Measurements from ENCODE around the gene BSG.
"Not testable (repeated sequence)": the region's sequence is repeated elsewhere in the genome, so short reads cannot be mapped to it uniquely, and the experiment has no call there.

Gene BSG

DNA sequence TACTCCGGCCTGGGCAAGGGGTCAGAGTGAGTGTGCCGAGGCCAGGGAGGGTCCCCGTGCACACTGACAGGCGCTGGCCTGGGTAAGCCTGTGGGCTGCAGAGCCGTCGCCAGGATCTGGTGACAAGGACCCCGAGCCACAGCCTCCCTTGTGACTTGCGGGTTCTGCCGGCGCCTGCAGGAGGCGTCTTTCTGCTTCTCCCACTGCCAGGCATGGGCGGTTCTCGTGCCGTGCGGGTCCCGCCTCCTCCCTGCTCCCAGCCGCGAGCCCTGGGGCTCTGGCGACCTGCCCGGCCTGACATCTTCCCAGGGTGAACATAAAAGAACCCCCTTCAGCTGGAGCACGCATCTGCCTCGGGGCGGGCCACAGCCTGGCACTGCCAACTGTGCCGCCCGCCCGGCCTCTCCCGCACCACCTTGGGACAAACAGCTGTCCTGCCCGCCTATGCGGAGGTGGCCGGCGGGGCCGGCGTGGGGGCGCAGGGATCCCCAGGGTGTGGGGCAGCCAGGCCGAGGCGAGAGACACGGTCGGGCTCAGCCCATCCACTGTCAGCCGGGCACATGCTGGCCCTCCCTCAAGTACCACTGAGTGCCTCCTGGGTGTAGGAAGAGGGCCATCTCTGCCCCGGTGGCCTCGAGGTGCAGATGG lies 15.8 kb downstream of the BSG start:
- DNase-seq (ENCODE audit: low read depth, low spot score): no peak

GRCh38 chr19:588741-589692 lies 16.6 kb downstream of the BSG start:
- DNase-seq (ENCODE audit: low read depth, low spot score): no peak

GRCh38 chr19:589693-590395 lies 17.4 kb downstream of the BSG start, which contains the start of gene HCN2:
Gene HCN2, plus strand, starts transcription at chr19:589881. Its CDS starts 65 bp downstream, at chr19:589946.
- no peak for DNase-seq (ENCODE audit: low read depth, low spot score)

- no peak for DNase-seq (ENCODE audit: low read depth, low spot score)
These were observed 18.0 kb downstream of the BSG start for GRCh38 chr19:590396-590745.

- DNase-seq (ENCODE audit: low read depth, low spot score): no peak
These were observed 18.3 kb downstream of the BSG start for GRCh38 chr19:590750-591098.

DNA sequence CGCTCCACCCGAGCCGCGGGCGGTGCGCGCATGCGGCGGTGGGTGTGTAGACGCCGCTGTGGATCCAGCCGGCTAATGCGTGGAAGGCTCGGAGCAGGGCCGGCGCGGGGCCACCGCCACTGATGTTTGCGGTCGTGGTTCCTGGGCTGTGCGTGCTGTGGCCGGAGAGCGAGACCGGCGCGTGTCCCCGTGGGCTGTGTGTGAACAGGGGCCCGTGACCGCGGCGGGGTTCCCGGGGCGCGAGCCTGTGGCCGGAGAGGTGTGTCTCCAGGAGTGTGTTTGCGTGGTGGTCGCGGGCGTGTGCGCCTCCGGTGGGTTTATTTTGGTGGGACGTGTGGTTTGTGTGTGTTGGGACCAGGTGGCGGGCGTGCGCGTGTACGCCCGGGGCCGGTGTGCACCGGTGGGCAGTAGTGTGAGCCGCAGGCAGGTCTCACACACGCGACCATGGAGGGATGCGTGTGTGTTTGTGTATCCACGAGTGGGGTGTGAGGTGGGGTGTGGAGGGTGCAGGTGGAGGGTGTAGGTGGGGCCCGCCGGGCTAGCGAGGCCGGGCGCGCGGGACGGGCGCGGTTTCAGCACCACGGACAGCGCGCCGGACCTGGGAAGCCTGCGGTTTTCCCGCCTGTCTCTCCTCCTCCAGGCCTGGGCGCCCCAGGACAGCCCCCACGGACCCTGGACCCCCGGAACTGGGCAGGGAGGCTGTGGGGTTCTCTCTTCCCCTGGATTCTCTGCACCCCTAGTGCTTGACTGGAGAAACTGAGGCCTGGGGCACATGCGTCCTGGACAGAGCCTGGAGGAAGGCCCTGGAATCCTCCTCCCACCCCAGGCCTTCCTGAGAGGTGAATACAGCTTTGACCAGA lies 18.9 kb downstream of the BSG start:
- no peak for DNase-seq (ENCODE audit: low read depth, low spot score)

GRCh38 chr19:592101-592500 lies 19.7 kb downstream of the BSG start:
- DNase-seq (ENCODE audit: low read depth, low spot score): no peak

DNA sequence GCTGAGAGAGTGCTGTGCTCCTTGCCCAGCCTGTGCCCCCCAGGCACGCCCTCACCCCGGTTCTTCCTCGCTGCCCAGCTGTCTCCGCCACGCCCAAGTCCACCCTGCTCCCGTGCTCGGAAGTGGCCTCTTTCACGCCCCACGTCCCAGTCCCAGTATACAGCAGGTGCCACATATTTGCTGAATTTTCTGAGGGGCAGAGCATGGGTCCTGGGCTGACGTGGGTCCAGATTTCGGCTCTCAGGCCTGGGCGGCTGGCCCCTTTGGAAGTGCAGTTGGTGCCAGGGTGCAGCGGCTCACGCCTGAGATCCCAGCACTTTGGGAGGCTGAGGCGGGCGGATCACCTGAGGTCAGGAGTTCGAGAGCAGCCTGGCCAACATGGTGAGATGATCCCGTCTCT lies 20.7 kb downstream of the BSG start:
- DNase-seq (ENCODE audit: low read depth, low spot score): no peak

- no peak for DNase-seq (ENCODE audit: low read depth, low spot score)
These were observed 21.1 kb downstream of the BSG start for GRCh38 chr19:593505-593904.

DNA sequence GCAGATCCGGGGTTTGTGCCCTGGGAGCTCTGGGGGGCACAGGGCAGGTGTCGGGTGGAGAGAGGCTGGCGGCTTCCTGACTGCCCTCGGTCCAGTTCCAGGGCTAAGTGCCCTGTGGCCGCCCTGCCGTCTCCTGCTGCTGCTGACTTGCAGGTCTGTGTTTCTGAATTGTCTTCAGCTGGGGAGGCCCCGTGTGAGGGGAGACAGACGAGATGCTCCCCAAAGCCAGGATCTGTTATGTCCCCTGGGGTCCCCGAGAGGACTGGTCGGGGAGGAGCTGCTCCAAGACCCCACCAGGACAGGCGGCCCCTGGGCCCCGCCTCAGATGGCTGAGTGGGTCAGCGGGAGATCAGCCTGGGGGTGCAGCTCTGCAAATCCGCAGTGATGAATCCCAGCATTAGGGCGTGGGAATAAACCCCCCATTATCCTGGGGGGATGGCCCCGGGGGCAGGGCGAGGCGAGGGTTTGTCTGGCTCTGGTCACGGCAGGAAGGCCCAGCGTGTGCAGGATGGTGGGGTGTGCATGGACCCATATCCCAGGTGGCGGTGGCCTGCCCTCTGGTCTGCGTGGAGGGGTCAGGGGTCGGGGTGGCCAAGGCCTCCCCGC lies 22.0 kb downstream of the BSG start:
- no peak for DNase-seq (ENCODE audit: low read depth, low spot score)

GRCh38 chr19:595326-596262 lies 23.2 kb downstream of the BSG start:
- no peak for DNase-seq (ENCODE audit: low read depth, low spot score)

DNA sequence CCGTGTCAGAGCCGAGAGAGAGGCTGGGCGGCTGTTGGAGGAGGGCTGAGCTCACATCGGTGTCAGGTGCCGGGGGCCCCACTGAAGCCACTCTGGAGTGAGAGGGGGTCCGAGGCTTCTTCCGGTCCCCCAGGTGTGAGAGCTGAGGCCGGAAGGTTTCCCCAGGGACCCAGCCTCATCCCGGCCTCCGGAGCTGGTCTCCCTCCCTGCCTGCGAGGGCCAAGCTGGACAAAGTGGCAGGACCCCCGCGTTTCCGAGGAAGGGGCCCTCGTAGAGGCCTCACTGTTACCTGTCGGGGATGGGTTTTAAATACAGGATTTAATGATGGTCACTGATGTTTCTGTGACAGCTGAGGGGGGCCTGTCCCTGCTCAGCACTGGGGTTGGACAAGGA lies 23.9 kb downstream of the BSG start:
- no peak for DNase-seq (ENCODE audit: low read depth, low spot score)

- no peak for DNase-seq (ENCODE audit: low read depth, low spot score)
These were observed 25.3 kb downstream of the BSG start for GRCh38 chr19:597406-598315.

- DNase-seq (ENCODE audit: low read depth, low spot score): no peak
These were observed 28.9 kb downstream of the BSG start for GRCh38 chr19:601310-601709.

DNA sequence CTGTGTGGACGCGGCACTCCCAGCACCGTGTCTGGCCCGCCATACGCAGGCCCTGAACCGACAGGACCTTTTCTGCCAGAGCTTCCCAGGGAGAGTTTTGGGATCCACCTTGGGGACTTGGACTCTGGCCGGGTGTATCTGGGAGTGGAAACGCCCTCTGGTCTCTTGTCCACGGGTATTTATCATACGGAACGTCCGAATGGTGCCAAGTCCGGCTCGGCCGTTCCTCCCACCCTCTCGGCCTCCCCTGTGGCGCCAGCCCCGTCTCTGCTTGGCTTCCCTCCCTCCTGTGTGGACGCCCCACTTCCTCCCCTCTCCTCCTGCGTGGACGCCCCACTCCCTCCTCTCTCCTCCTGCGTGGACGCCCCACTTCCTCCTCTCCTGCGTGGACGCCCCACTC lies 29.4 kb downstream of the BSG start:
- DNase-seq (ENCODE audit: low read depth, low spot score): no peak

DNA sequence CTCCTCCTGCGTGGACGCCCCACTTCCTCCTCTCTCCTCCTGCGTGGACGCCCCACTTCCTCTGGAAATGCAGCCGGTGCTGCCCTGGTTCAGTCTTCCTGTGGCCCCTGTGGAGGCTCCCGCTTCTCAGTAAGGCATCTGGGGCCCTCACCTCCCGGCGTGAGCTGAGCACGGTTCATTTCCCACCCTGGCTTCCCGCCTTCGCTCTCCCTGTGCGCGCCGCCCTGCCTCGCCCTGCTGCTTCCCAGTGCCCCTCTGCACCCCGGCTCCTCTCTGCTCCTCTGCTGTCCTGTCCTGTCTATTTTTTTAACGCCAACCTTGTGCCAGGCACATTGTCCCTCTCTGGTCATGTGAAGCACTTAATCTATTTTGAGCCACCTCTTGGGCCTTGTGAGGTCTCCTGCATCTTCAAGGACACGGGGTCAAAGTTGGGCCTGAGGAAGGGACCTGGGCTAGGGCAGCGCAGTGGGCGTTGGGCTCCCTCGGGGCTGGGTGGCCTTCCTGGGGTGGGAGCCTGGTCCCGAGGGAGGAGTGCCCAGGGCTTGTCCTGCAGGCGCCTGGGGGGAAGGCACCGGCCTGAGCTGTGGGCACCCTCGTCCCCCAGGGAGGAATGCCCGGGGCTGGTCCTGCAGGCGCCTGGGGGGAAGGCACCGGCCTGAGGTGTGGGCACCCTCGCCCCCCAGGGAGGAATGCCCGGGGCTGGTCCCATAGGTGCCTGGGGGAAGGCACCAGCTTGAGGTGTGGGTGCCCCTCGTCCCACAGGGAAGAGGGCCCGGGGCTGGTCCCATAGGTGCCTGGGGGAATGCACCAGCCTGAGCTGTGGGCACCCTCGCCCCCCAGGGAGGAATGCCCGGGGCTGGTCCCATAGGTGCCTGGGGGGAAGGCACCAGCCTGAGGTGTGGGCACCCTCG lies 30.2 kb downstream of the BSG start:
- no peak for DNase-seq (ENCODE audit: low read depth, low spot score)

- not testable (repeated sequence) for DNase-seq (ENCODE audit: low read depth, low spot score)
These were observed 30.9 kb downstream of the BSG start for GRCh38 chr19:603302-603639.

DNA sequence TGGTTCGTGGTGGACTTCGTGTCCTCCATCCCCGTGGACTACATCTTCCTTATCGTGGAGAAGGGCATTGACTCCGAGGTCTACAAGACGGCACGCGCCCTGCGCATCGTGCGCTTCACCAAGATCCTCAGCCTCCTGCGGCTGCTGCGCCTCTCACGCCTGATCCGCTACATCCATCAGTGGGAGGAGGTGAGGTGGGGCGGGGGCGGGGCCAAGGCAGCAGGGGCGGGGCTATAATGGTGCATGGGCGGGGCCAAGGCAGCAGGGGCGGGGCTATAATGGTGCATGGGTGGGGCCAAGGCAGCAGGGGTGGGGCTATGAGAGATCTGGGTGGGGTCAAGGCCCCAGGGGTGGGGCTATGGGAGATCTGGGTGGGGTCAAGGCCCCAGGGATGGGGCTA lies 31.4 kb downstream of the BSG start:
- DNase-seq (ENCODE audit: low read depth, low spot score): not testable (repeated sequence)

Measured in smooth muscle cell of the brain vasculature (primary cell).